HEK293 (cell line): Measurements from ENCODE around the gene MAN1C1.

ENCODE experiments used
- CTCF ChIA-PET: fragments of 350-600 bp; formaldehyde crosslinking; extraction: SDS; loops from one replicate; lab custom pipeline; 2021; ENCODE audit warnings: antibody characterized with exemption; lab: Yijun Ruan, JAX
- POLR2A ChIA-PET: fragments of 300-600 bp; formaldehyde crosslinking; extraction: SDS; loops from one replicate; lab custom pipeline; 2020; ENCODE audit warnings: antibody characterized with exemption, inconsistent platforms; lab: Yijun Ruan, JAX
- H3K27ac ChIP-seq: fragments of 200-500 bp; sonication (Bioruptor generic); 2 replicates; pipeline ENCODE4 v1.5.1; 2014; ENCODE audit warnings: low read depth, low read length, control low read depth, inconsistent platforms; ENCODE audit errors: extremely low read depth
- H3K36me3 ChIP-seq, 2 experiments: fragments of 200-500 bp in 1 of 2; sonication (Bioruptor generic) in 1 of 2; 1 replicate in 1 of 2; 2 replicates in 1 of 2; pipeline ENCODE4 v1.5.1; 2014 to 2017; ENCODE audit warnings: inconsistent platforms in 2 of 2, low read length in 2 of 2; ENCODE audit not compliant: control insufficient read depth in 2 of 2, insufficient read depth in 1 of 2
- H3K4me1 ChIP-seq: fragments of 200-500 bp; sonication (Bioruptor generic); 2 replicates; pipeline ENCODE4 v1.5.1; 2014; ENCODE audit warnings: mild to moderate bottlenecking, low read length, inconsistent platforms; ENCODE audit not compliant: control insufficient read depth, insufficient read depth
- H3K4me3 ChIP-seq: 2 replicates; pipeline ENCODE4 v1.5.1; 2011; ENCODE audit warnings: low read depth, mild to moderate bottlenecking, control low read depth, low read length, moderate library complexity
- H3K9me3 ChIP-seq: fragments of 200-500 bp; sonication (Bioruptor generic); 2 replicates; pipeline ENCODE4 v1.5.1; 2014; ENCODE audit warnings: low read depth, low read length, inconsistent platforms; ENCODE audit not compliant: control insufficient read depth, insufficient read depth
- EGR2 ChIP-seq: fragments of 450-650 bp; formaldehyde crosslinking; IDR thresholded peaks from 2 replicates; pipeline ENCODE4 v1.5.1; 2016; ENCODE audit warnings: low read depth, missing biosample characterization, missing genetic modification characterization
- GLIS1 ChIP-seq: fragments of 450-650 bp; formaldehyde crosslinking; IDR thresholded peaks from 2 replicates; pipeline ENCODE4 v1.5.1; 2016; ENCODE audit warnings: missing biosample characterization, missing genetic modification characterization
- HIC1 ChIP-seq: fragments of 450-650 bp; formaldehyde crosslinking; IDR thresholded peaks from 2 replicates; pipeline ENCODE4 v1.5.1; 2016; ENCODE audit warnings: missing biosample characterization, missing genetic modification characterization
- KLF17 ChIP-seq: fragments of 450-650 bp; formaldehyde crosslinking; IDR thresholded peaks from 2 replicates; pipeline ENCODE4 v1.5.1; 2016; ENCODE audit warnings: missing biosample characterization, missing genetic modification characterization
- KLF8 ChIP-seq: fragments of 450-650 bp; formaldehyde crosslinking; IDR thresholded peaks from 2 replicates; pipeline ENCODE4 v1.5.1; 2016; ENCODE audit warnings: missing biosample characterization, missing genetic modification characterization
- KLF9 ChIP-seq: fragments of 450-650 bp; formaldehyde crosslinking; IDR thresholded peaks from 2 replicates; pipeline ENCODE4 v1.5.1; 2016; ENCODE audit warnings: missing biosample characterization, missing genetic modification characterization, low read depth
- MYNN ChIP-seq: fragments of 450-650 bp; formaldehyde crosslinking; IDR thresholded peaks from 2 replicates; pipeline ENCODE4 v1.5.1; 2016; ENCODE audit warnings: missing biosample characterization, missing genetic modification characterization, borderline replicate concordance
- SCRT2 ChIP-seq: fragments of 450-650 bp; formaldehyde crosslinking; IDR thresholded peaks from 2 replicates; pipeline ENCODE4 v1.5.1; 2016; ENCODE audit warnings: missing biosample characterization, missing genetic modification characterization
- SETDB1 ChIP-seq: IDR thresholded peaks from one replicate; pipeline ENCODE4 v1.6.1; 2017; ENCODE audit warnings: mild to moderate bottlenecking, low read length, moderate library complexity, mixed read lengths; ENCODE audit not compliant: insufficient read length
- SP2 ChIP-seq: fragments of 450-650 bp; formaldehyde crosslinking; IDR thresholded peaks from 2 replicates; pipeline ENCODE4 v1.5.1; 2016; ENCODE audit warnings: missing biosample characterization, missing genetic modification characterization
- SP3 ChIP-seq: fragments of 450-650 bp; formaldehyde crosslinking; IDR thresholded peaks from 2 replicates; pipeline ENCODE4 v1.5.1; 2016; ENCODE audit warnings: missing biosample characterization, missing genetic modification characterization
- YY1 ChIP-seq: fragments of 450-650 bp; formaldehyde crosslinking; IDR thresholded peaks from 2 replicates; pipeline ENCODE4 v1.5.1; 2018; ENCODE audit warnings: missing biosample characterization, missing genetic modification characterization
- ZBTB11 ChIP-seq: fragments of 450-650 bp; formaldehyde crosslinking; conservative IDR thresholded peaks from 2 replicates; pipeline ENCODE4 v1.5.1; 2016; ENCODE audit warnings: low read depth, missing biosample characterization, missing genetic modification characterization
- ZBTB26 ChIP-seq: fragments of 450-650 bp; formaldehyde crosslinking; optimal IDR thresholded peaks from 2 replicates; pipeline ENCODE3; 2016; ENCODE audit warnings: missing biosample characterization, mild to moderate bottlenecking, missing genetic modification characterization
- ZBTB48 ChIP-seq: fragments of 450-650 bp; formaldehyde crosslinking; IDR thresholded peaks from 2 replicates; pipeline ENCODE4 v1.5.1; 2016; ENCODE audit warnings: missing biosample characterization, missing genetic modification characterization
- ZBTB6 ChIP-seq: fragments of 450-650 bp; formaldehyde crosslinking; IDR thresholded peaks from 2 replicates; pipeline ENCODE4 v1.5.1; 2017; ENCODE audit warnings: missing biosample characterization, missing genetic modification characterization
- ZBTB8A ChIP-seq: fragments of 450-650 bp; formaldehyde crosslinking; IDR thresholded peaks from 2 replicates; pipeline ENCODE4 v1.5.1; 2016; ENCODE audit warnings: missing biosample characterization, missing genetic modification characterization
- ZFHX2 ChIP-seq: fragments of 450-650 bp; formaldehyde crosslinking; conservative IDR thresholded peaks from 2 replicates; pipeline ENCODE4 v1.5.1; 2016; ENCODE audit warnings: missing biosample characterization, missing genetic modification characterization
- ZIC2 ChIP-seq: fragments of 450-650 bp; formaldehyde crosslinking; IDR thresholded peaks from 2 replicates; pipeline ENCODE4 v1.5.1; 2016; ENCODE audit warnings: missing biosample characterization, missing genetic modification characterization
- ZNF184 ChIP-seq: fragments of 450-650 bp; IDR thresholded peaks from 2 replicates; pipeline ENCODE4 v1.5.1; 2018; ENCODE audit warnings: missing biosample characterization, mild to moderate bottlenecking, missing genetic modification characterization
- ZNF274 ChIP-seq, 2 experiments: fragments of 200-500 bp in 1 of 2; fragments of 450-650 bp in 1 of 2; sonication (Bioruptor generic) in 1 of 2; formaldehyde crosslinking in 1 of 2; IDR thresholded peaks; 2 replicates each; pipeline versions ENCODE4 v1.5.1 to v1.6.1; 2014 to 2016; ENCODE audit warnings: borderline replicate concordance in 1 of 2, inconsistent platforms in 1 of 2, low read length in 1 of 2, missing biosample characterization in 1 of 2, missing genetic modification characterization in 1 of 2
- ZNF335 ChIP-seq: fragments of 450-650 bp; formaldehyde crosslinking; conservative IDR thresholded peaks from 2 replicates; pipeline ENCODE4 v1.5.1; 2016; ENCODE audit warnings: missing biosample characterization, missing genetic modification characterization
- ZNF341 ChIP-seq: fragments of 450-650 bp; formaldehyde crosslinking; IDR thresholded peaks from 2 replicates; pipeline ENCODE4; 2016; ENCODE audit warnings: low read depth, missing biosample characterization, missing genetic modification characterization
- ZNF37A ChIP-seq: fragments of 450-650 bp; IDR thresholded peaks from 2 replicates; pipeline ENCODE4 v1.5.1; 2018; ENCODE audit warnings: missing biosample characterization, missing genetic modification characterization
- ZNF629 ChIP-seq: fragments of 450-650 bp; formaldehyde crosslinking; IDR thresholded peaks from 2 replicates; pipeline ENCODE4 v1.5.1; 2017; ENCODE audit warnings: missing biosample characterization, missing genetic modification characterization
- ZNF701 ChIP-seq: fragments of 450-650 bp; formaldehyde crosslinking; IDR thresholded peaks from 2 replicates; pipeline ENCODE4 v1.5.1; 2016; ENCODE audit warnings: missing biosample characterization, missing genetic modification characterization
- ZNF76 ChIP-seq: fragments of 450-650 bp; formaldehyde crosslinking; IDR thresholded peaks from 2 replicates; pipeline ENCODE4; 2016; ENCODE audit warnings: low read depth, missing biosample characterization, missing genetic modification characterization, borderline replicate concordance

MAN1C1 gene

GRCh38 chr1:25616095-25616986 is at the start of gene MAN1C1:
Gene MAN1C1, plus strand, starts transcription at chr1:25616791. Its CDS starts 1,007 bp downstream, at chr1:25617798.
- Histone ChIP-seq H3K4me3 (peak within 1 kb of the TSS; percentile 54), H3K36me3 (no peaks in the 10 kb centered on the region), H3K27ac (peak within 1 kb of the TSS; percentile 61; the same call in 1 of the 2 replicates), H3K9me3 (no peaks in the 10 kb centered on the region), H3K4me1 (no peaks in the 10 kb centered on the region; the same call in 1 of the 2 replicates)
- ChIA-PET POLR2A (interaction anchor here (0.6 kb wide), 1 partner anchor 87 kb away, joined by 3 read pairs; no protein-coding TSS in a partner anchor), CTCF (interaction anchor here (0.6 to 0.9 kb wide), 2 partner anchors 166 to 193 kb away, joined by 3 to 7 read pairs; no protein-coding TSS in a partner anchor)
- TF ChIP-seq SP3 (peak; percentile 80), KLF17 (tag by site-specific recombination) (peak; percentile 31; the same call in 1 of the 2 replicates), ZNF274 (IDR thresholded peaks at IDR 0.05; ENCODE audit: low read length) (no peak), ZNF274 (tag by site-specific recombination; IDR thresholded peaks at IDR 0.05; ENCODE audit: borderline replicate concordance) (no peak), ZNF701 (tag by site-specific recombination) (no peak), ZNF37A (tag by site-specific recombination) (0 out of 2 replicates have a peak, but pooled peaks have one; percentile 26), EGR2 (tag by site-specific recombination) (peak; percentile 58; the same call in 1 of the 2 replicates), ZNF341 (tag by site-specific recombination) (peak; percentile 76), ZBTB6 (tag by site-specific recombination) (0 out of 2 replicates have a peak, but pooled peaks have one; percentile 11), ZNF629 (tag by site-specific recombination) (0 out of 2 replicates have a peak, but pooled peaks have one; percentile 24), SP2 (peak; percentile 96), ZNF335 (tag by site-specific recombination) (peak; percentile 86), ZBTB11 (peak; percentile 73), ZBTB8A (tag by site-specific recombination) (peak; percentile 85), SETDB1 (no peak), ZBTB48 (tag by site-specific recombination) (peak; percentile 74), ZNF184 (no peak), GLIS1 (peak; percentile 70), ZIC2 (tag by site-specific recombination) (peak; percentile 81), MYNN (tag by site-specific recombination) (no peak), HIC1 (tag by site-specific recombination) (peak; percentile 75), KLF9 (tag by site-specific recombination) (peak; percentile 73; the same call in 1 of the 2 replicates), ZFHX2 (tag by site-specific recombination) (peak; percentile 82), ZNF76 (tag by site-specific recombination) (peak; percentile 49; the same call in 1 of the 2 replicates), YY1 (tag by site-specific recombination) (no peak), ZBTB26 (tag by site-specific recombination) (peak; percentile 86), KLF8 (tag by site-specific recombination) (peak; percentile 67; the same call in 1 of the 2 replicates), SCRT2 (tag by site-specific recombination) (peak; percentile 58; the same call in 1 of the 2 replicates)
